H1 (cell line): Measurements from ENCODE around the gene RAB3D. TPM values are rescaled to one million over a fixed set of nuclear protein-coding genes. Genes with fewer than 3 reads are reported as not detected.

Experiments used
- MAFK ChIP-seq: IDR thresholded peaks from 2 replicates; pipeline ENCODE4 v1.6.1; 2012; ENCODE audit warnings: low read depth, mild to moderate bottlenecking, improper control_type of control experiment, low read length
- ZNF274 ChIP-seq: IDR thresholded peaks from 2 replicates; pipeline ENCODE4 v1.7.0; 2012; ENCODE audit warnings: low read length, borderline replicate concordance; ENCODE audit errors: extremely low read depth
- polyA plus RNA-seq, 7 experiments: library from polyadenylated mRNA; depleted of rRNA in 3 of 7; stranded (reverse) in 5 of 7; unstranded in 2 of 7; fragments of >200 nt in 5 of 7; fragments of 200-250 nt in 2 of 7; gene quantifications; 1 replicate in 5 of 7; 2 replicates in 1 of 7; 4 replicates in 1 of 7; pipeline versions ENCODE4 v1.2.1 to v1.2.3, GENCODE V29; 2011 to 2013; ENCODE audit warnings: missing spikeins in 2 of 7, mixed read lengths in 2 of 7
- total RNA-seq: library from RNA; stranded (reverse); fragmentation: NEBNext Ultra II Directional; extraction: Animal tissue kit (Norgen Biotek cat#: 25700); gene quantifications from 2 replicates; pipeline ENCODE4 v1.2.1, GENCODE V29; 2021

RAB3D gene
- total and polyA plus RNA-seq, 2 of the 8 experiments (the other 6 are each of a cell fraction or from before 2014, with no cell fraction given), result 17.8 to 23.8 TPM

- TF ChIP-seq ZNF274, result no peak
- TF ChIP-seq MAFK, result no peak
- TF ChIP-seq, all 59 proteins: peak for 0
Observed at GRCh38 chr19:11325544-11325943, 13.9 kb downstream of the RAB3D start (continued).
